ENCODE results near the gene FKBP3.

FKBP3 gene

DNA sequence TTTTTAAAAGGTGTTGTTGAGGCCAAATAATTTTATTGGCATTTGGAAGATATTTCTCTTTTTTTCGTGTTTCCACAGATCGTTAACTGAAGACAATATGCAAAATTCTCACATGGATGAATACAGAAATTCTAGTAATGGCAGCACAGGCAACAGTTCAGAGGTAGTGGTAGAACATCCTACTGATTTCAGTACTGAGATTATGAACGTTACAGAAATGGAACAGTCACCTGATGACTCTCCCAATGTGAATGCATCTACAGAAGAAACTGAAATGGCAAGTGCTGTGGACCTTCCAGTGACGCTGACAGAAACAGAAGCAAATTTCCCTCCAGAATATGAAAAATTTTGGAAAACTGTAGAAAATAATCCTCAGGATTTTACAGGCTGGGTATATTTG lies 39.1 kb downstream of the FKBP3 start:
- Histone ChIP-seq H3F3A (ENCODE audit: control insufficient read depth, insufficient read depth) (peaks cover 9% of the 10 kb centered on the region), H3K79me2 (ENCODE audit: control insufficient read depth, low read length) (peaks cover 84% of the 10 kb centered on the region), H3K27ac (ENCODE audit: low read depth, low read length) (no peak overlapping the region), H3K9me2 (replicated peaks; ENCODE audit: control insufficient read depth, low read length) (no peaks in the 10 kb centered on the region), H3K4me1 (ENCODE audit: control insufficient read depth, low read length) (peaks cover 6% of the 10 kb centered on the region), H4K20me1 (ENCODE audit: control insufficient read depth, insufficient read depth, low read depth, low read length) (no peaks in the 10 kb centered on the region; the same call in 1 of the 2 replicates), H3K36me3 (ENCODE audit: control insufficient read depth, low read length) (peaks cover 79% of the 10 kb centered on the region), H3K4me3 (ENCODE audit: low read length) (no peak overlapping the region), H3K9me3 (ENCODE audit: control insufficient read depth, insufficient read depth, low read length) (no peaks in the 10 kb centered on the region), H3K4me2 (ENCODE audit: low read length) (no peak overlapping the region), H3K27me3 (ENCODE audit: control insufficient read depth, low read length) (no peaks in the 10 kb centered on the region)
- no peak for TF ChIP-seq EZH2phosphoT487 (IDR thresholded peaks at IDR 0.05; ENCODE audit: borderline replicate concordance, low read length)
- TF ChIP-seq, protein P1, sequence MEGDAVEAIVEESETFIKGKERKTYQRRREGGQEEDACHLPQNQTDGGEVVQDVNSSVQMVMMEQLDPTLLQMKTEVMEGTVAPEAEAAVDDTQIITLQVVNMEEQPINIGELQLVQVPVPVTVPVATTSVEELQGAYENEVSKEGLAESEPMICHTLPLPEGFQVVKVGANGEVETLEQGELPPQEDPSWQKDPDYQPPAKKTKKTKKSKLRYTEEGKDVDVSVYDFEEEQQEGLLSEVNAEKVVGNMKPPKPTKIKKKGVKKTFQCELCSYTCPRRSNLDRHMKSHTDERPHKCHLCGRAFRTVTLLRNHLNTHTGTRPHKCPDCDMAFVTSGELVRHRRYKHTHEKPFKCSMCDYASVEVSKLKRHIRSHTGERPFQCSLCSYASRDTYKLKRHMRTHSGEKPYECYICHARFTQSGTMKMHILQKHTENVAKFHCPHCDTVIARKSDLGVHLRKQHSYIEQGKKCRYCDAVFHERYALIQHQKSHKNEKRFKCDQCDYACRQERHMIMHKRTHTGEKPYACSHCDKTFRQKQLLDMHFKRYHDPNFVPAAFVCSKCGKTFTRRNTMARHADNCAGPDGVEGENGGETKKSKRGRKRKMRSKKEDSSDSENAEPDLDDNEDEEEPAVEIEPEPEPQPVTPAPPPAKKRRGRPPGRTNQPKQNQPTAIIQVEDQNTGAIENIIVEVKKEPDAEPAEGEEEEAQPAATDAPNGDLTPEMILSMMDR (IDR thresholded peaks at IDR 0.05; ENCODE audit: low read depth, low read length, poor library complexity, severe bottlenecking), result no peak

DNA sequence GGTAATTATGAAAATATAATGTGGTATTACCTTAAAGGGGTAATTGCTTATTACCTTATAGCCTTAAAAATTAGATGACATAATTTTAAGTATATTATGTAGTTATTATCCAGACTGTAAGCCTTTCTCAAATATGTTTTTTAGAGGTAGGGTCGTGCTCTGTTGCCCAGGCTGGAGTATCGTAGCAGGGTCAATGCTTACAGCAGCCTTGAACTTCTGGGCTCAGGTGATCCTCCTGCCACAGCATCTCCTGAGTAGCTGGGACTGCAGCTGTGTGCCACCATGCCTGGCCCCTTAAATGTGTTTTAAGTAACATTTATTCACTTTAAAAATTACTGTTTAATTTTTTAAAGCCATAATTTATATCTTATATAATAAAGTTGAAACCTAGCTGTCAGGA lies 40.0 kb downstream of the FKBP3 start:
- Histone ChIP-seq H3F3A (ENCODE audit: control insufficient read depth, insufficient read depth) (peaks cover 9% of the 10 kb centered on the region), H3K36me3 (ENCODE audit: control insufficient read depth, low read length) (peaks cover 74% of the 10 kb centered on the region), H4K20me1 (ENCODE audit: control insufficient read depth, insufficient read depth, low read depth, low read length) (peaks cover 6% of the 10 kb centered on the region; the same call in 1 of the 2 replicates), H3K4me2 (ENCODE audit: low read length) (no peak overlapping the region), H3K9me3 (ENCODE audit: control insufficient read depth, insufficient read depth, low read length) (no peaks in the 10 kb centered on the region), H3K27ac (ENCODE audit: low read depth, low read length) (no peak overlapping the region), H3K4me1 (ENCODE audit: control insufficient read depth, low read length) (peaks cover 14% of the 10 kb centered on the region), H3K79me2 (ENCODE audit: control insufficient read depth, low read length) (peaks cover 87% of the 10 kb centered on the region), H3K9me2 (replicated peaks; ENCODE audit: control insufficient read depth, low read length) (no peaks in the 10 kb centered on the region), H3K27me3 (ENCODE audit: control insufficient read depth, low read length) (no peaks in the 10 kb centered on the region), H3K4me3 (ENCODE audit: low read length) (no peak overlapping the region)
- TF ChIP-seq, protein P1 (IDR thresholded peaks at IDR 0.05; ENCODE audit: low read depth, low read length, poor library complexity, severe bottlenecking), result no peak
- no peak for TF ChIP-seq EZH2phosphoT487 (IDR thresholded peaks at IDR 0.05; ENCODE audit: borderline replicate concordance, low read length)

DNA sequence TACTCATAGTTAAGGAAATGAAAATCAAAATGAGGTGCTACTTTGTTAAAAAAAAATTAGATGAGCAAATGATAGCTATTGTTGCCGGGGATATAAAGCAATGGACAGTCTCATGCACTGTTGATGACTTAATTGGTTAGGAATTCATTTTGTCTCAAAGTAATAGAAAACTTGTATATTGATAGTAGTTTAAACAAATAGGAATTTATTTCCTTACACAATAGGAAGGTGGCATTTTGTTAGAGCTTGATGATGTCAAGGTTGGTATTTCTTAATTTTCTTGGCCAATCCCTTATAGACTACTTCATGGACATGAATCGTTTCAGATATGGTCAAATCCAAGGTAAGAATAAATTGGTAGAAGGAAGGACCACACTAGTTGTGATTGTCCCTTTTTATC lies 42.6 kb downstream of the FKBP3 start:
- peaks cover 9% of the 10 kb centered on the region for H3F3A ChIP-seq (ENCODE audit: control insufficient read depth, insufficient read depth)
- TF ChIP-seq, protein P1 (IDR thresholded peaks at IDR 0.05; ENCODE audit: low read depth, low read length, poor library complexity, severe bottlenecking), result no peak
- TF ChIP-seq EZH2phosphoT487 (IDR thresholded peaks at IDR 0.05; ENCODE audit: borderline replicate concordance, low read length), result no peak
- no peaks in the 10 kb centered on the region for H3K27me3 ChIP-seq (ENCODE audit: control insufficient read depth, low read length)
- peaks cover 38% of the 10 kb centered on the region for H3K4me1 ChIP-seq (ENCODE audit: control insufficient read depth, low read length)
- no peak overlapping the region for H3K4me2 ChIP-seq (ENCODE audit: low read length)
- no peaks in the 10 kb centered on the region for H3K9me2 ChIP-seq (replicated peaks; ENCODE audit: control insufficient read depth, low read length)
- H3K27ac ChIP-seq (ENCODE audit: low read depth, low read length), result no peak overlapping the region
- no peak overlapping the region for H3K4me3 ChIP-seq (ENCODE audit: low read length)
- no peaks in the 10 kb centered on the region for H3K9me3 ChIP-seq (ENCODE audit: control insufficient read depth, insufficient read depth, low read length)
- peaks cover 11% of the 10 kb centered on the region for H4K20me1 ChIP-seq (ENCODE audit: control insufficient read depth, insufficient read depth, low read depth, low read length)
- peaks cover 71% of the 10 kb centered on the region for H3K36me3 ChIP-seq (ENCODE audit: control insufficient read depth, low read length)
- peaks cover 98% of the 10 kb centered on the region for H3K79me2 ChIP-seq (ENCODE audit: control insufficient read depth, low read length)

All from DOHH2 (cell line).